NCI-H510A (cell line): Measurements from ENCODE around the gene HERC2.
"Not testable (repeated sequence)": the region's sequence is repeated elsewhere in the genome, so short reads cannot be mapped to it uniquely, and the experiment has no call there.

Experiments used
- DNase-seq: peaks from one replicate; lab custom pipeline; 2025; lab: John Stamatoyannopoulos, UW

The HERC2 gene

GRCh38 chr15:28322129-28322588, at the start of gene HERC2:
HERC2 (minus strand) TSS chr15:28322179; CDS start chr15:28321433, 746 bp downstream.
- not testable (repeated sequence) for DNase-seq

- not testable (repeated sequence) for DNase-seq
These were observed 43.5 kb upstream of the HERC2 start for GRCh38 chr15:28365502-28365901.

DNA sequence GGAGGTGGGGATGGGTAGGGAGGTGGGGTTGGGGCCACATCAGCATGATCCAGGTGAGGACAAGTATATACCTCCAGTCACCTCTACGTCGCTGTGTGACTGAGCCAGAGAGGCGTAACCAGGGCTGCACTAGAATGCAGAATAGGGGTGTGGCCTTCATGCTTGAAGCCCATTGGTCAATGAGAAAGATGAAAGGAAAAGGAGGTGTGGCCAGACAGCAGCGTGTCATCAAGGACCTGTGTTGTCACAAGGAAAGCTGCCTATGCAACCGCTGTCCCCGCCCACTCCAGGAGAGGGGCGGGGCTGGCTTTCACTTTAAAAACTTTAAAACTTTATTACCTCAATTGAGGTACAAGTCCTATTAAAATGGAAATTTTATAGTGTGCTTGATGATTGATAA, 36.0 kb upstream of the HERC2 start, which contains the start of gene GOLGA6L24:
TSS of gene GOLGA6L24 (minus strand) at position 101 of the 400 bp plus-strand sequence. CDS start at position 40, 61 bp downstream.
- DNase-seq, result not testable (repeated sequence)

DNA sequence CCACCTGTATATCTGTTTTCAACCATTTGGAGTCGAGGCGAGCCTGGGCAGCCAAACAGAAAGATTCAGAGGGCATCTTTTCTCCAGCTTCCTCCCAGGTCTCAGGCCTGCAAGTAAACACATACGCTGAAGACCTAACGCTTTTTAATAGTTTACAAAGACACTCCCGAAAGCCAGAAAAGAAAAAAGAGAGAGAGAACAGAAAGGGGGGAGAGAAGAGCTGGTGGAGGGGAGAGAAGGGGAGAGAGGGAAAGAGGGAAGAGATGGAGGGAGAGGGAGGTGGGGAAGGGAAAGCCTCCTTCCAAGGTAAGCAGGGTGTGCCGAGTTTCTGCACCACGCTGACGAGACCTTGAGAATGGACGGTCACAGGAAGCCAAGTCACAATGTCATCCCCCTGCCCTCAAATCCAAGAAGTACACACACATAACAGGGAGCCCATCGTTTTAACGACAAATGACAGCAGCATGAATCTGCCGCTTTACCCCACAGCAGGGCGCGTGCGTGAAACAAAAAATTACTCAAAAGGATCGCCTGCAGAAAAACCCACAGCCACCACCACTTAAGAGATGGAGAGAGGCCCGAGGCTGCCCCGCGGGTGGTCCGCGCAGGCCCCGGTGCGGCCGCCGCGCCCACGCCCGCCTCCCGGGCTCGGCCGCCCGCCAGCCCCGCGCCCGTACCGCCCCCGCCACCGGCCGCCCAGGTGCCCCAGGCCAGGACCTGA, 461 bp downstream of the HERC2 start:
- DNase-seq, result not testable (repeated sequence)

GRCh38 chr15:28319725-28320124, 2.3 kb downstream of the HERC2 start:
- not testable (repeated sequence) for DNase-seq

DNA sequence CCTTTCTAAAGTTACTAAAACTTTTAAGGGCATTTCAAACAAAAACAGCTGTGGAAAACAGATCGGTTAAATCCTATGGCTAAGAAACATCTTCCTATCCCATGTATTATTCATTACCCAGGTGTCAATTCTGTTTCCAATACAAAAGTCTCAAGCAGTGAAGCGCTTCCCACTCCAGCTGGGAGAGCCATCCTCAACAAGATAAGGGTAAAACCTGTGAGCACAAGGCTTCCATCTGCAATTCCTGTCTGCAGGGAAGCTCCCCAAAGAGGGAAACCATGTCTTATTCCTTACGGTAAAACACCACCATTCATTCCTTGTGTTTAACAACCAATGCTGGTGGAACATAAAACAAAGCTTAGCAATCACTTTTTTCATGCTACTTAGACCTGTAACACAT, 3.2 kb downstream of the HERC2 start:
- not testable (repeated sequence) for DNase-seq

- DNase-seq, result not testable (repeated sequence)
These were observed 3.9 kb downstream of the HERC2 start for GRCh38 chr15:28318122-28318521.

DNA sequence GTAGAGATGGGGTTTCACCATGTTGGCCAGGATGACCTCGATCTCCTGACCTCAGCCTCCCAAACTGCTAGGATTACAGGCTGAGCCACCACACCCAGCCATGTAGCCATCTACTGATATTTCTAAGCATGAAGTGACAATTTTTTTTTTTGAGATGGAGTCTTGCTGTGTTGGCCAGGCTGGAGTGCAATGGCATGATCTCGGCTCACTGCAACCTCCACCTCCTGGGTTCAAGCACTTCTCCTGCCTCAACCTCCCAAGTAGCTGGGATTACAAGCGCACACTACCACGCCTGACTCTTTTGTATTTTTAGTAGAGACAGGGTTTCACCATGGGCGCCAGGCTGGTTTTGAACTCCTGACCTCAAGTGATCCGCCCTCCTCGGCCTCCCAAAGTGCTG, 5.0 kb downstream of the HERC2 start:
- not testable (repeated sequence) for DNase-seq

- not testable (repeated sequence) for DNase-seq
These were observed 11.5 kb downstream of the HERC2 start for GRCh38 chr15:28310454-28310853.

- DNase-seq, result not testable (repeated sequence)
These were observed 13.3 kb downstream of the HERC2 start for GRCh38 chr15:28308718-28309117.

DNA sequence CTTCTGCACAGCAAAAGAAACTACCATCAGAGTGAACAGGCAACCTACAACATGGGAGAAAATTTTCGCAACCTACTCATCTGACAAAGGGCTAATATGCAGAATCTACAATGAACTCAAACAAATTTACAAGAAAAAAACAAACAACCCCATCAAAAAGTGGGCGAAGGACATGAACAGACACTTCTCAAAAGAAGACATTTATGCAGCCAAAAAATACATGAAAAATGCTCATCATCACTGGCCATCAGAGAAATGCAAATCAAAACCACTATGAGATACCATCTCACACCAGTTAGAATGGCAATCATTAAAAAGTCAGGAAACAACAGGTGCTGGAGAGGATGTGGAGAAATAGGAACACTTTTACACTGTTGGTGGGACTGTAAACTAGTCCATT, 16.3 kb downstream of the HERC2 start:
- not testable (repeated sequence) for DNase-seq

- DNase-seq, result not testable (repeated sequence)
These were observed 24.5 kb downstream of the HERC2 start for GRCh38 chr15:28297434-28297833.

- not testable (repeated sequence) for DNase-seq
These were observed 25.2 kb downstream of the HERC2 start for GRCh38 chr15:28296814-28297213.

GRCh38 chr15:28295009-28295563, 26.9 kb downstream of the HERC2 start:
- not testable (repeated sequence) for DNase-seq

GRCh38 chr15:28294560-28294959, 27.4 kb downstream of the HERC2 start:
- DNase-seq, result not testable (repeated sequence)

- no peak for DNase-seq
These were observed 32.1 kb downstream of the HERC2 start for GRCh38 chr15:28289694-28290463.

GRCh38 chr15:28288830-28289693, 32.9 kb downstream of the HERC2 start:
- not testable (repeated sequence) for DNase-seq

GRCh38 chr15:28286659-28287058, 35.3 kb downstream of the HERC2 start:
- DNase-seq, result not testable (repeated sequence)

GRCh38 chr15:28286031-28286430, 35.9 kb downstream of the HERC2 start:
- DNase-seq, result no peak

DNA sequence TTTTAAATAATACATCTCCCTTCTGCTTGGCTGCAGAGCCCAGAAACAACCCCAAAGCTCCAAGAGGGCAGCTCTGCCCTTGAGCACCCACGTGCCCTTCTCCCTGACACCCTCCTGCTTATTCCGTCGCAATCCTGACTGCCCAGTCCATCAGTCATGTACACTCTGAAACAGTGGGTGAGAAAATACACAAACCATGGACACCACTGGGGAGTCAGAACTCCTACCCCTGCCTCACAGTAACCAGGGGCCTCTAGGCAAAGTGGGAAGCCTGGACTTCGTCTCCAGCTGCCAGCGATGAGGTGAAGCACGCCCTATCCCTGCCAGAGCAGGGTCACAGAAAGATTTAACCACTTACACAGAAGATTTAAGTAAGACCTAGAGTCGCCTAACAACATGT, 40.1 kb downstream of the HERC2 start:
- DNase-seq, result no peak

DNA sequence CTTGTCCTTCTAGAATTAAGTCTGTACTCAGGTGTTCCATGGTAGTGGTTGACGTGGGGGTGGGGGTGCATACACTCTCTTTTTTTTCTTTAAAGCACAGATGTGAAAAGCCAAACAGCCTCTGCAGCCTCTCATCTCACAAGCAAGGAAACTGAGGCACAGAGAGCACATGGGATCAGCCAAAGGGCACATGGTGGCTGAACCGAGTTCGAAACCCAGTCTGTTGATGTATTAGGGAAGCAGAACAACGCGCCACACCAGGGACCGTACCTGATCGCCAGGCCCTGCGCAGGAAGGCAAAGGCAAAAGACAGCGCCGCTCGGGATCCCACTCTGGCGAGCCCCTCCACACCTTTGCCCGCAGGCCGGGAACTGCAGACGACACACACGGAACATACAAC, 47.3 kb downstream of the HERC2 start:
- DNase-seq, result no peak
